Ishikawa (cell line): ENCODE results near the gene MEPCE.
A peak's percentile ranks its signal among the peaks of the same experiment; 100 is the strongest.

Experiments used
- CEBPB ChIP-seq: IDR thresholded peaks from 2 replicates; pipeline ENCODE4 v1.6.1; 2012
- CREB1 ChIP-seq: IDR thresholded peaks from 2 replicates; pipeline ENCODE4 v1.6.1; 2012; ENCODE audit warnings: low read depth
- EGR1 ChIP-seq: IDR thresholded peaks from 2 replicates; pipeline ENCODE4 v1.6.1; 2012
- EP300 ChIP-seq: IDR thresholded peaks from 2 replicates; pipeline ENCODE4 v1.6.1; 2012; ENCODE audit warnings: borderline replicate concordance
- FOXM1 ChIP-seq: IDR thresholded peaks from 2 replicates; pipeline ENCODE4 v1.6.1; 2012; ENCODE audit warnings: low read depth, borderline replicate concordance
- NFIC ChIP-seq: IDR thresholded peaks from 2 replicates; pipeline ENCODE4 v1.6.1; 2012
- RAD21 ChIP-seq: IDR thresholded peaks from 2 replicates; pipeline ENCODE4 v1.6.1; 2012; ENCODE audit warnings: low read depth
- REST ChIP-seq: IDR thresholded peaks from 2 replicates; pipeline ENCODE4 v1.6.1; 2012; ENCODE audit warnings: low read depth, mild to moderate bottlenecking
- TAF1 ChIP-seq: IDR thresholded peaks from 2 replicates; pipeline ENCODE4 v1.6.1; 2012; ENCODE audit warnings: low read depth, mild to moderate bottlenecking
- TCF12 ChIP-seq: IDR thresholded peaks from 2 replicates; pipeline ENCODE4 v1.6.1; 2012; ENCODE audit warnings: low read depth
- TEAD4 ChIP-seq: IDR thresholded peaks from 2 replicates; pipeline ENCODE4 v1.6.1; 2012
- YY1 ChIP-seq: IDR thresholded peaks from 2 replicates; pipeline ENCODE4 v1.6.1; 2012; ENCODE audit warnings: low read depth
- ZBTB7A ChIP-seq: IDR thresholded peaks from 2 replicates; pipeline ENCODE4 v1.6.1; 2012; ENCODE audit warnings: low read depth
- TF ChIP-seq, protein P1 (sequence below): IDR thresholded peaks from 2 replicates; pipeline ENCODE4 v1.6.1; 2012
- TF ChIP-seq, protein P2 (sequence below): IDR thresholded peaks from 2 replicates; pipeline ENCODE4 v1.6.1; 2012

Gene MEPCE

GRCh38 chr7:100433592-100434296 is 4.1 kb downstream of the MEPCE start:
- TF ChIP-seq NFIC (no peak), EGR1 (no peak), TEAD4 (no peak), EP300 (no peak), FOXM1 (no peak), TCF12 (no peak), ZBTB7A (no peak), REST (no peak), CEBPB (no peak), YY1 (no peak), TAF1 (no peak)
- TF ChIP-seq, protein P1, sequence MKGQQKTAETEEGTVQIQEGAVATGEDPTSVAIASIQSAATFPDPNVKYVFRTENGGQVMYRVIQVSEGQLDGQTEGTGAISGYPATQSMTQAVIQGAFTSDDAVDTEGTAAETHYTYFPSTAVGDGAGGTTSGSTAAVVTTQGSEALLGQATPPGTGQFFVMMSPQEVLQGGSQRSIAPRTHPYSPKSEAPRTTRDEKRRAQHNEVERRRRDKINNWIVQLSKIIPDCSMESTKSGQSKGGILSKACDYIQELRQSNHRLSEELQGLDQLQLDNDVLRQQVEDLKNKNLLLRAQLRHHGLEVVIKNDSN: no peak

- TF ChIP-seq NFIC (no peak), ZBTB7A (no peak), CEBPB (no peak), FOXM1 (no peak), YY1 (no peak), REST (no peak), RAD21 (no peak), EP300 (no peak), TCF12 (no peak), CREB1 (no peak), TEAD4 (no peak)
- TF ChIP-seq, protein P1: no peak
- TF ChIP-seq, protein P2, sequence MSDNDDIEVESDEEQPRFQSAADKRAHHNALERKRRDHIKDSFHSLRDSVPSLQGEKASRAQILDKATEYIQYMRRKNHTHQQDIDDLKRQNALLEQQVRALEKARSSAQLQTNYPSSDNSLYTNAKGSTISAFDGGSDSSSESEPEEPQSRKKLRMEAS: no peak
These were observed 4.9 kb downstream of the MEPCE start for GRCh38 chr7:100434297-100435144.

DNA sequence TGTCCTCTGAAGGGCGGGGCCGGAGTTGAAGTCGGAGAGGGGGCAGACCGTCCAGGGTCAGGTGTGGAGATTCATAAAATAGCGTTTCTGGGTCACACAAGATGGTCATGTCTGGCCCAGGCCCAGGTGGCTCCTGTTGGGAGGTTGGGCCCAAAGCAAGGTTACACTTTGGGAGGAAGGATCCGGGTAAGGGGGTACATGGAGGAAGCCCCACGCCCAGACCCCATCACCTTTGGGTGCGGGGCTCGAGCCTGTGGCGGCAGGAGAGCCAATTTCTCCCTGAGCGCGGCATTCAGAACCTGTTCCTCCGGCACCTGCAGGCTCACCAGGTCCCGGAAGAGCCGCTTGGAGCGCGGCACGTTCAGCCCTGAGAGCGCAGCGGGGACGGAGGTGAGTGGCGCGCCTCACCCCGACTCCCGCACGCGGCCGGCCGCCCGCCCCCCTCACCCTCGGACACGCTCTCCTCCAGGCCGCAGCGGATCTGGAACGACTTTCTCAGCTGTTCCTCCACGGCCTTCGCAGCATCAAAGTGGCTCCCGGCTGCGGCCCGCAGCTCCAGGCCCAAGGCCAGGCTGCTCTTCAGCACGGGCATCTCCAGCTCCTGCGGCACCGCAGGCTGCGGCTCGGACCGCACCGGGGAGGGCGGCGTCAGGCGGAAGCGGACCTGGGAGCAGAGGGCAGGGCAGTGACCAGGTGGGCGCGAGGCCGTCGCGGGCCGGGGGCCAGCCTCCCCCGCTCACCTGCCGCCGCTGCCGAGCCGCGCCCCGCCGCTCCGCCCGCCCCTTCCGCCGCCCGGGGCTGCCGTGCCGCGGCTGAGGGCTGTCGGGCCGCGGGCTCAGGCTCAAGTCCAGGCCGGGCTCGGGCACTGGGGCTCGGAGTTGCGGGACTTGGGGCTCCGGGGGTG is 6.0 kb downstream of the MEPCE start:
- TF ChIP-seq YY1 (peak; percentile 14; the same call in 1 of the 2 replicates), EP300 (0 out of 2 replicates have a peak, but pooled peaks have one; percentile 14), TCF12 (peak; percentile 53; the same call in 1 of the 2 replicates), NFIC (peak; percentile 38; the same call in 1 of the 2 replicates), TEAD4 (peak; percentile 44), CREB1 (no peak), REST (no peak)
- TF ChIP-seq, protein P2: peak; percentile 77
- TF ChIP-seq, protein P1: no peak
